HT-29 (cell line): Measurements from ENCODE around the gene KREMEN2. TPM values are rescaled to one million over a fixed set of nuclear protein-coding genes. Genes with fewer than 3 reads are reported as not detected.

Source experiments
- DNase-seq: peaks from one replicate; pipeline ENCODE4 v3.0.0-alpha.2; 2015; ENCODE audit warnings: low spot score
- total RNA-seq: library from RNA; depleted of rRNA; stranded (reverse); fragments of >200 nt; shearing (Covaris generic); gene quantifications from 2 replicates; pipeline ENCODE4 v1.2.3, GENCODE V29; 2014

The KREMEN2 gene
- total RNA-seq, 1 experiment from 2014 or later: 0.08 TPM

DNA sequence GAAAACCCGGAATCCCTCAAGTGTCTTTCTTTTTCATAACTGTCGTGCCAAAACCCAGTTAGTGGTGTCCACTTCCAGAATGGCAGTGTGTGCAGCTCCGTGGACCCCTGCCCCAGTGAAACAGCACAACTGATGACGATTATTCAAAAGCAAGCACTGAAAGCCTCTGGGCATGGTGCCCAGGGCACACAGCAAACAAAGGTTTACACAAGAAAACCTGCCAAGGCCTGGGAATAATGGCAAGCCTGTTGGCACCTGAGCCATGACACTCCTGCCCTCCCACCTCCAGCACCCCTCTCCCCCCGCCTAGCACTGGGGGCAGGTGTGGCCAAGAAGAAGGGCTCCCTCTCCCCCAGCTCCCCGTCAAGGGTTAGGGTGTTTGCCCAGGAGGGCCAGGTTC is 13.4 kb downstream of the KREMEN2 start:
- no peak for DNase-seq

DNA sequence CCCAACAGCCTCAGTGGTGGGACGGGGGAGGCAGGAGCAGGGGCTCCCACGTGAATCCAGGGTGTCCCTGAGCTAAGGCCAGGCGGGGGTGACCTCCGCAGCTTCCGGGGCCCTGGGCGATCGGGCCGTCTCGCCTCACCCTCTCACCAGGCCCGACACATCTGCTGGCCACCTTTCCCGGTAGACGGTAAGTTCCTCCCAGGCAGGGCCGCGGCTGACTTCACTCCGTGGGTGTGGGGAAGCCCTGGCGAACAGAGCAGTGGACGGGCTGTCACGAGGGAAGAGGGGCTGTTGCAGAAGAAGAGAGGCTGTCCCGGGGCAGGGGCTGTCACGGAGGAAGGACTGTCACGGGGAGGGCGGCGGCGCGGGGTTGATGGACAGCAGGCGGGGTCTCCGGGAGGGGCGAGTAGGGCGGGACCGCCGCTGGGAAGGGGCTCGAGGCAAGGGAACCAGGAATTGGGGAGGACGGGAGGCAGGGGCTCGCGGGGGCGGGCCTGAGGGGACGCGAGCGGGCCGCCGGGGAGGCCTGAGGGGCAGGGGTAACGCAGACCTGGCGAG is 15.7 kb downstream of the KREMEN2 start:
- no peak for DNase-seq

DNA sequence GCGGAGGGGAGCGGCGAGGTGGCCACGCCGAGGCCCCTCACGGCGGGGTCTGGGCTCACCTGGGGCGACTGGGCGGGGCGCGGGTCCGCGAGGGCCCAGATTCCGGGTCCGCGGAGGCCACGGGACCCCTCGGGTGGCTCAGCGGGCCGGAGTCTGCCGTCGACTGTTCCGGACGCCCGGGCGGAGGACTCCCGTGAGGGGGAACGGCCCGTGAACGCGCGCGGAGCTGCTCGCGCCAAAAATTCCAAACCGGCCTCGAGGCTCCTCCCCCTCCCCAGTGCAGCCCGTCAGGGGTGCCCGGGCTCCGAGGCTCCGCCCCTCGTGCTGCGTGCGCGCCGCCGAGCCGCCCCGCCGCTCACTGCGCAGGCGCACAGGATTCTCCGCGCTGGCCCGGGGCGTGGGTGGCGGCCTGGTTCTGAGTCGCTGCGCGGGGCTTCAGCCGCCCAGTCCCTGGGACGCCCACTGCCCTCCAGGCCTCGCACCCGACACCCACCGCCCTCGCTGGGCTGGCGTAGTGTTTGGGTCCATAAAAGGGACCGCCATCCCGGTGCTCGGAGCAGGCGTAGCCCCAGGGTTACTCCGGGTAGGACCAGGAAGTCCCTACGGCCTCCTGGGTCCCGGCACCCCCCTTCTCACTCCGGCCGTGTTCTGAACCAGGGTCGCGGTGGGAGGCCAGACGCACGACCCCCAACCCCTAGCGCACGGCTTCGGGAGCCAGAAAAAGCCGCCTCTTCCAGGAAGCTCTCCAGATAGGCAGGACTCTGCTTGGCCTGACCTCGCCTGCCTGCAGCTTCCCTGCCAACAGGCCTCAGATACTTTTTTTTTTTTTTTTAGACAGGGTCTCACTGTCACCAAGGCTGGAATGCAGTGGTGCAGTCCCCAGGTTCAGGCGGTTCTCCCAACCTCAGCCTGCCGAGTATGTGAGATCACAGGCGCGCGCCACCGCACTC is 16.4 kb downstream of the KREMEN2 start, which contains the start of gene PKMYT1:
Gene PKMYT1 (minus strand): TSS at position 220 of the 950 bp plus-strand sequence. CDS start 789 bp downstream, outside the sequence.
- DNase-seq: peak; percentile 91

DNA sequence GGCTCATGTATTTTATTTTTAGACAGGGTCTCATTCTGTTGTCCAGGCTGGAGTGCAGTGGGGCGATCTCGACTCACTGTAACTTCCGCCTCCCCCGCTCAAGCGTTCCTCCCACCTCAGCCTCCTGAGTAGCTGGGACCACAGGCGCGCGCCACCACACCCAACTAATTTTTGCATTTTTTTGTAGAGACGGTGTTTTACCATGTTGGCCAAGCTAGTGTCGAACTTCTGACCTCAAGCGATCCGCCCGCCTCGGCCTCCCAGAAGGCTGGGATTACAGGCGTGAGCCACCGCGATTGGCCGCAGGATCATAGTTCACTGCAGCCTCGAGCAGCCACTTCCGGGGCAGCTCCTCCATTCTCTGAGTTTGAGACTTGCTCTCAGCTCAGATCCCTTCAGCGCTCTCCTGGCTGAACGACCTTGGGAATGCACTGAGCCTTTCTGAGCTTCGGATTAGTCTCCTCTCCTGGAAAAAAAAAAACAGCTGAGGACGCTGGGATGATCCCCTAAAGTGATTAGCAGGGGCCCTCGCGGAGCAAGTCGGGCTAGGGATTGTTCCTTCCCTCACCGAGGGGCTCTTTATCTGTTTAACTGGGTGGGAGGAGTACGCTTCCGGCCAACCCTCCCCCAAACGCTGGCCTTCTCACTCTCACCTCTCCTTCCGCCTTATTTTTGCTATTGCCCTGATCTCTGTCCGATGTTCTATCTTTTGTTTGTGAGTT is 17.3 kb downstream of the KREMEN2 start:
- DNase-seq: no peak

DNA sequence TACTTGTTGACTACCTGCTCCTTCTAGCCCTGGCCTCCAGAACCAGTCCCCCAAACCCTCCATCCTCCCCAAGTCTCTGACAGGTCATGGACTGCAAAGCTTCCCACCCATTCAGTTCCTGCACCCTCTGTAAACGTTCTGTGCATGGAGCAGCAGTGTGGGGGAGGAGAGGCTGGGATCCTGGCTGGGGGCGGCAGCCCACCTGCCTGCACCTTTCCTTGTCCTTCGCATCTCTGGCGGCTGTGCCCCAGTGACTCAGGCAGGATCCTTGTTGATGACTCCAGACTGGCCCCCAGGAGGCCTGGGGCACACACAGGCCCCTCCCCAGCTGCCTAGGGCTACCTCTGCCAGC is 17.8 kb downstream of the KREMEN2 start:
- no peak for DNase-seq

DNA sequence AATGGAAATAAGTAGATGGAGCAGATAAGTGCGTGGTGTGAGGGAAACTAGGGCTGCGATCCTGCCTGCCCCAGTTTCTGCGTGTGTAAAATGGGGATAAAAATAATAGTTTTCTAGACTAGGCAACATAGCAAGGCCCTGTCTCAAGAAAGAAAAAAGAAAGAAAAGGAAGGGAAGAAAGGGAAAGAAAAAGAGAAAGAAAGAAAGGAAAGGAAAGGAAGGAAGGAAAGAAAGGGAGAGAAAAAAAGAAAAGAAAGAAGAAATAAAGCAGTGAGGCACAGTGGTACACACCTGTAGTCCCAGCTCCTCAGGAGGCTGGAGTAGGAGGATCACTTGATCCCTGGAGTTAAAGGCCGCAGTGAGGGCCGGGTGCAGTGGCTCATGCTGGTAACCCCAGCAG is 18.3 kb downstream of the KREMEN2 start:
- no peak for DNase-seq

DNA sequence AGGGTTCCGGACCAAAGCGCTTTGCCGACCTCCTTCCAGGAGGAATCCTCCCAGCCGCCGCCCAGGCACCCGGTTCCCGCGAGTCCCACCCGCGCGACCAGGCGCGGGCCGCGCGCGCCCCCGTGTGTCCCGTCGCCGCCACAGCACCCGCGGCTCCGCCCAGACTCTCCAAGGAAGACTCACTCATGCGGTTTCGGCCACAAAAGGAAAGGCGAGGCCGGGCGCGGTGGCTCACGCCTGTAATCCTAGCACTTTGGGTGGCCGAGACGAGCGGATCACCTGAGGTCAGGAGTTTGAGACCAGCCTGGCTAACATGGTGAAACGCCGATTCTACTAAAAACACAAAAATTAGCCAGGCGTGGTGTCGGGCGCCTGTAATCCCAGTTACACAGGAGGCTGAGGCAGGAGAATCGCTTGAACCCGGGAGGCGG is 19.6 kb downstream of the KREMEN2 start:
- DNase-seq: peak; percentile 77

DNA sequence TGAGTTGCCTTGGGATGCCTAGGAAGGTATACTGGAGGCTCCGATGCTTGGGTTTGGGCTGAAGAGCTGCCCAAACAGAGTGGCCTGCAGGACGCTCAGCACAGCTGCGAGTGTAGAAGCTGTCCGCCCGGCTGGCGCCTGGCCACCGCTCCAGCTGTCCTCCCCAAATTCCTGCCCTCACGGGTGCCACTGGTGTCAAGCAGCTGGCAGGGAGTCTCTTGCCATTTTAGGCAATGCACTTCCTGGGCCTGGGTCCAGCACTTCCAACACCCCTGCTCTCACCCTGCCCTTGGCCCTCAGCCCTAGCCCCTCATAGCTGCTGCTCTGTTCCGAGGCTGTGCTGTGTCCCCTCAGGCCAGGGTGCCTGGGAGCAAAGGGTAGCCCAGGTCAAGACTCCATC is 21.4 kb downstream of the KREMEN2 start:
- DNase-seq: no peak

DNA sequence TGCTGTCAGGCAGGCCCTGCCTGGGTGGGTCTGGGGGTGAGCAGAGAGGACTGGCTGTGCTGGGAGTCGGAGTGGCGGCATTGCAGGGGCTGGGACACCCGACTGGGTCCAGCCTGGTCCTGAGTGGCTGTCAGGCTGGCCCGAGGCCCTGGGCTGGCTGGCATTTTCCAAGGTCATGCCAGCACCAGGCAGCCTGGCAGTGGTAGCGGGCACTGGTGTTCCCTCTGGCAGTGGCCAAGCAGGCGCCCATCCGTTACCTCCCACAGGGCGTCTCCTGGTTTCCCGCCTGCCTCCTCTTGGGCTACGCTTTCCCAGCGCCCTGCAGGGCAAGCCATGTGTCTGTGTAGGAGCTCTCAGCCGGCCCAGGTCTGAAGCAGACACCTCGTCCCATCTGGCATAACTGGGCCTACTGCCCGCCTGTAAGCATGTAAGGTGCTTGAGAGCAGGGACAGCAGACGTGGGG is 21.8 kb downstream of the KREMEN2 start:
- DNase-seq: no peak

DNA sequence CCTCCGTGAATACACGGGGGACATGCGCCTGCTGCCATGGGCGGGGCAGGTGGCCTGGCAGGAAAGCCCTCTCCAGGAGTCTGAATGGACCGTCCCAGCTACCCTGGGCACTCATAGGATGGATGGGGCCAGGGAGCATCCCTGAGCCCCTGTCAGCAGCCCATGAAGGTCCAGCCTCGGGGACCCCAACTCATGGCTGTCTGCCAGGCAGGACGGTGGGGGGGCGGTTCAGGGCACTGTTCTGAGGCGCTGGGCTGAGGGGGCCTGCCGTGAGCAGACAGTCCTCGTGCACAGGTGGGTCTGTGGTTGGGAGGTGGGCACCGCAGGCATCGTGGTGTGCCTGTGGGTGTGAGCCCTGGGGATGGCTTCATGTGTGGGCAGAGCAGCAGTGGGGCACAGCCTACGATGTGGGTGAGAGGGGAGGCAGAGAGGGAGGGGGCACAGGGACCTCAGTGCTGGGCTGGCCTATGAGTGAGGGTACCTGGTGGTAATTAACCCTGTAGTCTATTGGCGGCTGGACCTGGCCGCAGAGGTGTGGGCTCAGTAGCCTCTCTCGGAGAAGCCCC is 22.6 kb downstream of the KREMEN2 start:
- no peak for DNase-seq

DNA sequence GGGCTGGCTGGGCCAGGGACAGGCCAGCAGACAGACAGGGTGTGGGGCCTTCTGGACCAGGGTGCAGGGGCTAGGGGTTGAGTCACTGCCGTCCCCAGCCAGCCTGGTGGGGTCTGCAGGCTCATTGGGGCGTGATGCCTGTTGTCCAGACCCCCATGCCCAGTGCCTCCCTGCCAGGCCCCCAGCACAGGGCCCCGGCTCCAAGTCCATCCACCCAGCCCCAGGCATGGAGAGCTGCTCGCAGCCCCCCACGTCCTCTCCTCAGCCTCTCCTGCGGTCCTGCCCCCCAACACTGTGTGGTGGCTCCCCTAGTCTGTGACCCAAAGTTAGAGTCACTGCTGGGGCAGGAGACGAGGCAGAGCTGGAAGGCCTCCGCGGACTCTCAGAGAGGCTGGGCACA is 23.2 kb downstream of the KREMEN2 start:
- DNase-seq: no peak

DNA sequence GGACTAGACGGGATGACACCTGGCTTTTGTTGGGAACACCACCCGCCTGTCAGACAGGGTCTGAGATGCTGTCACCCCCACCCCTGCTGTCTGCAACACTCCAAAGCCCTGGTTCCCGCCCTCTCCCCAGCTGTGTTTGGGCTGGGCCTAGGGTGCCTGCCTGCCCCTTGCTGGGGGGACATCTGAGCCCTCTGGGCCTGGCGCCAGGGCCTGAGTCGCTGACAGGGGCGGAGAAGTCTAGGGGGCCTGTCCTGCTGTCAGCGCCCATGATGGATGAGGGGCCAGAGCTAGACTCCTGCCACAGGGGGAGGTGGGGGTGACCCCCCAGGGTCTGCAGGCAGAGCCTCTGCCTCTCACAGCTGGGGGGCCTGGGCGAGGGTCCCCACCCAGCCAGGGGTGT is 23.8 kb downstream of the KREMEN2 start:
- DNase-seq: no peak

DNA sequence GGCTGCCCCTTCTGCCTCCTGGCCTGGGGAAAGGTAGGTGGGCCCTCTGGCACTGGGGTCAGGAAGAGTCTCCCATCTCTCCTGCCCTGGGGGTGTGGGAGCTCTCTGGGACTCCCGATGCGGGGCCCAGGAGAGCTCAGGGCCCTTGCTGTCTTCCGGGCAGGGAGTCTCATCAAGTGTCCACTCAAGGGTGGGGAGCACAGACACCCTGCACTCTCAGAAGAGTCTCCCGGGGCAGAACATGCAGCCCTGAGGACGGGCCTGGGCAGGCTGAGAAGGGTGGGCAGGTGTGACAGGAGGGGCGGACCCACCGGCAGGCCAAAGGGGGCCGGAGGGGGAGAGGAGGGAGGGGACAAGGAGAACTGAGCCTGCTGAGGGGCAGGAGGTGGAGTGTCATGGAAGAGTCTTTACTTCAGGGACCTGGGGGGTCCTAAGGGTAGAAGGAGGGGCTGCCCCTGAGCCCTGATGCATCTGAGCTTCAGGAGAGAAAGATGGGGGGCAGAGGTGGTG is 24.6 kb downstream of the KREMEN2 start:
- DNase-seq: no peak

DNA sequence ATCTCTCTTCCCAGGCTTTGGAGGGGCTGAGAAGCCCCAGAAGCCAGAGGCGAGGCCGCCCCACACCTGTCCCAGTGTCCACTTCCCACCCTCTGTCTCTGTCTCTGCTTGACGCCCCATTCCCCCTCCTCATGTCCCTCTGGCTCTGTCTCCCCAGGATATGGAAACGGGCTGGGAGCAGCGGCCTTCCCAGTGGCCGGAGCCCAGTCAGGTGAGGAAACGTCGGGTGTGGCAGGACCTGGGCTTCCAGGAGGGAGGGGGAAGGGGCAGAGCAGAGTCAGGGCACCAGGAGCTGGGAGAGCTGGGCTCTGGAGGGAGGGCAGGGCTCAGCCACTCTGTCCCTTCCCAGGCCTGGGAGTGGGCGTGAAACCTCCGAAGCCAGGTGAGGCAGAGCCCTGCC is 26.8 kb downstream of the KREMEN2 start:
- DNase-seq: peak; percentile 72

DNA sequence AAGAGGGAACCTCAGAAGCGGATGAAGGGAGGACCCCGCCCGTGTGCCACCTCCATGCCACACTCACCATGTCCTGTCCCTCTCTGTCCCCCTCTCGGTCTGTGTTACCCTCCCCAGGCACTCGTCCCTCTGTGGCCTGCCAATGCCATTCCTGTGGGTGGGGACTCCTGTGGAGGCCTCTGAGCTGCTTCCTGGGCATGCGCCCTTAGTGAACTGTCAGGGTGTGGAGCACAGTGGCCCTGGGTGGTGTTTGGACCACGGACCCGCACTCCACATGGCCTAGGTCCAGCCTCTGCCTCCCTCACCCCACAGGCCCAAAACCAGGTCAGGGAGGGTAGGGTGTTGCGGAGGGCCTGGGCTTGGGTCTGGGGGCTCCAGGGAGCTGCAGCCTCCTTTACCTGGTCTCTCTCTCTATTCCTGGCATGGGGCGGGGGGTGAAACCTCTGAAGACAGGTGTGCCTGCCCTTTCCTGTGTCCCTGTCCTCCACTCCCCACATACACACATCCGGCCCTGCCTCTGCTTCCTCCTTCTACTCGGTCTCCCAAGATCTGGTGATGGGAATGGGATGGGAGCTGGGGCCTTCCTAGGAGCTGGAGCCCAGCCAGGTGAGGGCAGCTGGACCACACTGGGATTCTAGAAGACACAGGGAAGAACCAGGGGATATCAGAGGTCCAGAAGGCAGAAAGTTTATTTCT is 27.6 kb downstream of the KREMEN2 start:
- DNase-seq: peak; percentile 64

DNA sequence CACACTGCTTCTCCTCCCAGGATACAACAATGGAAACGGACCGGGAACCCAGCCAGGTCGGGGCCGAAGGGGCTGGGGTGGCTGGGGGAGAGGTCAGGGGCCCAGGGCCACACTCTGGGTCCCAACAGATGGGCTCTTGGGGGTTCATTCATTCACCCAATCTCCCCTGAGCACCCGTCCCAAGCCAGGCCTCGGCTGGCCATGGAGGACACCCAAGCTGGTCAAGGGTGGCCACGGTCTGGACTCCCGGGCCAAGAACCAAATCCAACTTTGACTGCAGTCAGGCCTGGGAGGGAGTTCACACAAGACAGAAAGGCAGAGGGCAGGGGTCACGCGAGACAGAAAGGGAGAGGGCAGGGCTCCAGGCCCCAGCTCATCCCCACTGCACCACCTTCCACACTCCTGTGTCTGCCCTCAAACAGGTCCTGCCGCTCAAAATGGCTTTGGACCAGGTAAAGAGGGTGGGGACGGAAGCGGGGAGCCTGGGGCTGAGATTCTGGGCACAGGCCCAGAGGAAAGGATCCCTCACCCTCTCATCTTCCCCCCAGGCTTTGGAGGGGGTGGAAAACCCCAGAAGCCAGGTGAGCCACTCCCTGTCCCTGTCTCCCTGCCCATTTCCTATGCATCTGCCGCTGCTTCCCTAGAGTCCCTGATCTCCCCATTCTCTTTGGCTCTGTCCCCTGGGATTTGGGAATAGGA is 28.5 kb downstream of the KREMEN2 start:
- DNase-seq: peak; percentile 63

DNA sequence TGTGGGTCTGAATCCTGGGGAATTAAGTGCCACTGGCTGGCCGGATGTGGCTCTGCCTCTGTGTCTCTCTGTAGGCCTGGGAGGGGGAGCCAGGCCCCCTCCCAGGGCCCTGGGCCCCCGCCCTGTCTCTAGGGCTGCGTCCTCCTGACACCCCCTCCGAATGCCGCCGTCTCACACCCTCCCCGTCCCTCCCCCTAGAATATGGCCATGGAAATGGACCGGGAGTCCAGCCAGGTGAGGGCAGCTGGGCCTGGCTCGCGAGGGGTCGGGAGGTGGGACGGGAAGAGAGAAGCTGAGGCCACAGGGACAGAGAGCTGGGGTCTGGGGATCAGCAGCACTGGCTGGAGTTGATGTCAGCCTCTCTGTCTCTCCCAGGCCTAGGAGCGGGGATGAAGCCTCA is 32.2 kb downstream of the KREMEN2 start:
- no peak for DNase-seq

DNA sequence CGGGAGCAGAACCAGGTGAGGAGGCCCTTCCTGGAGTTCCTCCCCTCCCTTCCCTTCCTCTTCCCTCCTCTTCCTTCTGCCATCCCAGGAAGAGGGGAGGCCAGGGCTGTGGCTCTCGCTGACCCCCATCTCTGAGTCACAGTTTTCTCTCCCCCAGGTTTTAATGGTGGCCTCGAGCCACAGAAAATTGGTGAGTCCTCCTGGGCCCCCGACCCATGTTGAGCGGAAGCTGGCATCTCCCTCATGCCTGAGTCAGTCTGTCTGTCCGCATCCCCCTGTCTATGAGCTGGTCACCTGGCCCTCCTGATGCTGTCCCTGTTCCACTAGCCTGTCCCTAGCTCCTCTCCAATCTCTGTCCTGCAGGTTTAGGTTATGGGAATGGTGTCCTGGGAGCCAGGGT is 35.9 kb downstream of the KREMEN2 start:
- no peak for DNase-seq

DNA sequence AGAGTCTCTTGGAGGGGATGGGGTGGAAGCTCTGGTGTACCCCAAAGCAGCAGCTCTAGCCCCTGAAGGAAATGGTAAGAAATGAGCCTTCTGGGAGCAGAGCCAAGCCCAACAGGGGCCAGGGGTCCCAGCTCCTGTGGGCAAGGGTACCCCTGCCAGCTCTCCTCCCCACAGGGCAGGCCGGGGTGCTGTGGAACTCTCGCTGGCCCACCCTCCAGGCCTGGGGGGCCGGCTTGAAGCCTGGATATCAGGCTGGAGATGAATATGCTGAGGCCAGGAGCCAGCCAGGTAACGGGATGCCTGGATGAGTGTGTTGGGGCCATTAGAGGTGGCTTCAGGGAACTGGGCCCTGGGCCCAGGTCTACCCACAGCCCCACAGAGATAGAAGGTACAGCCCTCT is 36.5 kb downstream of the KREMEN2 start:
- no peak for DNase-seq

DNA sequence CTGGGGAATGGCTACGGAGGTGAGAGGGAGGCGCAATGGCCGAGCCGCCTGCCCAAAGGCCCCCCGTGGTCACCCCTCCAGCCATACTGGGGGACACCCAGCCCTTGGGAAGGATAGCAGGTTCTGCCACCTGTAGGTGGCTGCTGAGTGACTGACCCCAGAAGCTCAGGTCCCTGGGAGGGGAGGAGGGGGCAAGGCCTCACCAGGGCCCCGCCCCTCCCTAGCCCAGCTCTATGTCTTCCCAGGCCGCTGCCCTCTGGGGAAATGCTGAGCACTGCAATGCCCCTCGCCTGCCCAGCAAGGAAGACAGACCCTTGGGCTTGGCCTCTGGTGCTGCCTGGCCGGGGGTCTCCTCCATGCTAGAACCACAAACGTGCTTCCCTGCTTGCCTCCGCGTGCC is 37.2 kb downstream of the KREMEN2 start:
- no peak for DNase-seq
